Measurements from ENCODE around the gene TICAM1. TPM values are rescaled to one million over a fixed set of nuclear protein-coding genes. Genes with fewer than 3 reads are reported as not detected.
"Not testable (repeated sequence)": the region's sequence is repeated elsewhere in the genome, so short reads cannot be mapped to it uniquely, and the experiment has no call there.

The TICAM1 gene
- total RNA-seq, 1 donor from 2014 or later: 7.4 TPM

GRCh38 chr19:4791183-4792018 is 40.1 kb downstream of the TICAM1 start, which contains the start of gene FEM1A:
TSS of gene FEM1A (plus strand) at chr19:4791734. CDS start at chr19:4791855, 121 bp downstream.
- intact Hi-C loops (cut with DNase I): no loop called here
- ATAC-seq (ENCODE audit: poor library complexity): peak; percentile 98

GRCh38 chr19:4786412-4787016 is 45.0 kb downstream of the TICAM1 start:
- intact Hi-C loops (cut with DNase I): loop anchor here (5.0 kb wide), 1 partner anchor 54 kb away; no protein-coding TSS in a partner anchor
- ATAC-seq (ENCODE audit: poor library complexity); DNase-seq: not testable (repeated sequence)

More at GRCh38 chr19:4791183-4792018, 40.1 kb downstream of the TICAM1 start, which contains the start of gene FEM1A:
- DNase-seq: peak; percentile 99

GRCh38 chr19:4781801-4782200 is 49.7 kb downstream of the TICAM1 start:
- intact Hi-C loops (cut with DNase I): no loop called here
- ATAC-seq (ENCODE audit: poor library complexity) (no peak), DNase-seq (no peak)

- no peak for DNase-seq
- intact Hi-C loops (cut with DNase I): no loop called here
- no peak for ATAC-seq (ENCODE audit: poor library complexity)
Measured at GRCh38 chr19:4780860-4781259, 50.7 kb downstream of the TICAM1 start.

- DNase-seq; ATAC-seq (ENCODE audit: poor library complexity); intact Hi-C loops (cut with DNase I): not testable (repeated sequence)
Measured at GRCh38 chr19:4778124-4778523, 53.4 kb downstream of the TICAM1 start.

GRCh38 chr19:4776436-4777211 is 54.9 kb downstream of the TICAM1 start:
- intact Hi-C loops (cut with DNase I): no loop called here
- ATAC-seq (ENCODE audit: poor library complexity) (no peak), DNase-seq (no peak)

- ATAC-seq (ENCODE audit: poor library complexity) (no peak), DNase-seq (no peak)
- intact Hi-C loops (cut with DNase I): no loop called here
Measured at GRCh38 chr19:4775627-4776152, 55.8 kb downstream of the TICAM1 start.

GRCh38 chr19:4774136-4774535 is 57.4 kb downstream of the TICAM1 start:
- ATAC-seq (ENCODE audit: poor library complexity) (no peak), DNase-seq (no peak)
- intact Hi-C loops (cut with DNase I): no loop called here

- ATAC-seq (ENCODE audit: poor library complexity) (no peak), DNase-seq (no peak)
- intact Hi-C loops (cut with DNase I): no loop called here
Measured at GRCh38 chr19:4773047-4773640, 58.4 kb downstream of the TICAM1 start.

- ATAC-seq (ENCODE audit: poor library complexity): no peak
- intact Hi-C loops (cut with DNase I): no loop called here
Measured at GRCh38 chr19:4772566-4772965, 58.9 kb downstream of the TICAM1 start.

GRCh38 chr19:4768934-4769777 is 62.4 kb downstream of the TICAM1 start:
- ATAC-seq (ENCODE audit: poor library complexity) (peak; percentile 77), DNase-seq (peak; percentile 76)
- intact Hi-C loops (cut with DNase I): no loop called here

More at GRCh38 chr19:4772566-4772965, 58.9 kb downstream of the TICAM1 start:
- no peak for DNase-seq

Small RNAs within 50 kb of the gene (microRNA-seq; reads per million reads assigned to microRNA genes)
- not detected for gene MIR7-3

Other genes starting within 250 kb of the TICAM1 start
- gene TNFAIP8L1, start 192.2 kb downstream of the TICAM1 start, total RNA-seq: 4.6 TPM
- gene MYDGF, start 161.4 kb downstream of the TICAM1 start, total RNA-seq: 23.2 TPM
- 54.0 TPM for gene DPP9, start 107.9 kb downstream of the TICAM1 start, total RNA-seq
- 47.6 TPM for gene FEM1A, start 40.0 kb downstream of the TICAM1 start, total RNA-seq
- gene PLIN3, start 36.0 kb upstream of the TICAM1 start, total RNA-seq: 27.9 TPM
- gene ARRDC5, start 71.2 kb upstream of the TICAM1 start, total RNA-seq: not detected
- gene UHRF1, start 77.8 kb upstream of the TICAM1 start, total RNA-seq: 1.3 TPM
- gene KDM4B, start 137.4 kb upstream of the TICAM1 start, total RNA-seq: 34.6 TPM

All from Right ventricle myocardium superior (tissue), 1 donor.